HG03066 (cell line): ENCODE data around the gene ANXA3.
"Not testable (repeated sequence)": the region's sequence is repeated elsewhere in the genome, so short reads cannot be mapped to it uniquely, and the experiment has no call there.

Experiments
- ATAC-seq: cut with Tn5 transposase; IDR thresholded peaks from one replicate; pipeline ENCODE4 v1.9.1; 2021; ENCODE audit warnings: low read depth; ENCODE audit not compliant: unreplicated experiment

The ANXA3 gene

DNA sequence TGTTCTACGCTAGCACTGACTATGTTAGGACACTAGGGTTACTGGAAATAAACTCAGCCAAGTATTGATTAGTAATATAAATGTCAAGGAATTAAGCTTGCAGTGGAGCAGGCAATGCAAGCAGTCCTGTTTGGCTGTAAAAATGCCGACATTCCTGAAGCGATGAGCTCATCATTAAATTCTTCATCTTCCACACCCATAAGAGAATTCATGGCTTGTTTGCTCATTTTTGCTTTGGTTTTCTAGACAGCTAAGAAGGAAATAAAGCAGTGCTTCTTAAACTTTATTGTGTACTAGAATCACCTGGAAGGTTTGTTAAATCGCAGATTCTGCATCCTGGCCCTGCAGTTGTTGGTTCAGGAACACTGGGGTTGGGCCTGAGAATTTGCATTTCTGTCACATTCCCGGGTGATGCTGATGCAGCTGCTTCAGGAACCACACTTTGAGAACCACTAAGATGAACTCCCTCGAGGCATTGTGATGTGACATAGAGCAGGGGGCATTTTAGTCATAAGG lies 17.8 kb downstream of the ANXA3 start:
- no peak for ATAC-seq

DNA sequence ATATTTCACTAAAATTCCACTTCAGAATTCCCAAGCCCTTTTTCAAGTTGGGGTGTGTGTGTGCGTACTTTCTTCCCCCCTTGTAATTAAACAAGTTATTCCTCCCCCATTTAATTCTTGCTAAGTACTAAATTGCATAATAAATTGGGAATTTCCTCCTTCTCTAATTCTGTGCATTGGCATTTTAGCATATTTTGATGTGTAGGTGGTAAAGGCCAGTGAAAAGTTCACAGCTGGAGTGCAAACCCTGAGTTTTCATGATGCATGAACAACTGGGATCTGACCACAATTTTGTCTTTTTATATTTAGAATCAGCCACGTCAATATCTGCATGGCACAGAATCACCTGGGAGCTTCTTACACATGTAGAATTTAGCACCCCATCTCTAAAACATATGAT lies 18.5 kb downstream of the ANXA3 start:
- ATAC-seq, result no peak

DNA sequence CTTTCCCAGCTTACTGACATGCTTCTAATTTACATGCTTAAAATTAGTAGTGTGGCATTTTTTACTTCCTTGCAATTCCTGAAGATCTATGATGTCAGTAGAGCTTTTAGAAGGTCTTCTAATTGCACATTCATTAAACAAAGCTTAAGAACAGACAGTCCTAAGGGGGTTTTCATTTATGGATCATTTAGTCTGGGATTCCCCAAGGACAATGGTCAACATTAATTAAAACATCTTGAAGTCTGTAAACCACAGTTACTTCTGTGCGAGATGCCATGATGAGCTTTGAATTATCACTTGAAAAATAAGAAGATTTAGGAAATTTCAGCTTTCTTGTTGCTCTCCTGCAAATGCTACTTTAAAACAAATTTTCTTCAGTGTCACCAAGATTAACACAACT lies 20.2 kb downstream of the ANXA3 start:
- ATAC-seq, result no peak

DNA sequence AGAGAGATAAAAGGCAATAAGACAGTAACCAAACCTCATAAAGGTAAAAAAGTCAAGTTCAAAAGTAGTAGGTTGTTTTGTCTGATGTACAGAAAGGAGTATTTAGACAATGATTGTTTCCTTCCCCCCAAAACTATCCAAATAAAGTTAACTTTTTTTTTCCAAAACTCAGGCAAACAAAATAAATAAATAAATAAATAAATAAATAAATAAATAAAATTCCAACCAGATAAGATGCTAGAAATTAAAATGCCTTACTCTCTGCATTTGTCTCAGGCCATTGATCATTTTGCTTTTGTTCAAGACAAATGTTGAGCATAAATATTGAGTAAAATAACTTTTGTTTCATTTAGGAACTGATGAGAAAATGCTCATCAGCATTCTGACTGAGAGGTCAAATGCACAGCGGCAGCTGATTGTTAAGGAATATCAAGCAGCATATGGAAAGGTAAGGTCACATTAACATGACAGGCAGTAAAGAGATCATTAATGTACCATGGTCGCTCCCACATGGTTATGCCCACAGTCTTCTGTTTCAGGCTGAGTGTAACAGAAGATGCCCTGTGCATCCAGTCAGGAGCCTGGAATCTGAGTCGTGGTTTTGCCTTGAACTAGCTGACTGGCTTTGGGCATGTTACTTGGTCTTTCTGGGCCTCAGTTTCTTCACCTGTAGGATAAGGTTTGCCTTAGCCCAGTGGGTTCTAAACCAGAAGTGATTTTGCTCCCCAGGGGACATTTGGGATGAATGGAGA lies 27.3 kb downstream of the ANXA3 start:
- ATAC-seq, result no peak

DNA sequence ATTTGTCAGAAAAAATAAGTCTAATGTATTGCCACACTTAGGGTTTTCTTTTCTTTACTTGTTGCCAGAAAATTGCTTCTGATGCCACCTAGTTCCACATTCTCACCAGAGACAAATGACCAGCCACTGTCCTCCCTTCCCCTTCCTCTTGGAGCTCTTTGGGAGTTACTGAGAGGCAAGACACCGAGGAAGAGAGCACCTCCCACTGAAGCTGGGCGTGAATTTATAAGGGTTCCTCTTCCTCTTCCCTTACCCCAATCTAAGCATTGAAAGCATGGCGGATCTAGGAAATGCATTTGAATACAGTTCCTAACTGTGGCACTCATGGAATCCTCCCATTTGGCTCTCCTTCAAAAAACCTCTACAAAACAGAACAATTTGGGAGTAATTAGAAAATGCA lies 30.0 kb downstream of the ANXA3 start:
- ATAC-seq, result no peak

DNA sequence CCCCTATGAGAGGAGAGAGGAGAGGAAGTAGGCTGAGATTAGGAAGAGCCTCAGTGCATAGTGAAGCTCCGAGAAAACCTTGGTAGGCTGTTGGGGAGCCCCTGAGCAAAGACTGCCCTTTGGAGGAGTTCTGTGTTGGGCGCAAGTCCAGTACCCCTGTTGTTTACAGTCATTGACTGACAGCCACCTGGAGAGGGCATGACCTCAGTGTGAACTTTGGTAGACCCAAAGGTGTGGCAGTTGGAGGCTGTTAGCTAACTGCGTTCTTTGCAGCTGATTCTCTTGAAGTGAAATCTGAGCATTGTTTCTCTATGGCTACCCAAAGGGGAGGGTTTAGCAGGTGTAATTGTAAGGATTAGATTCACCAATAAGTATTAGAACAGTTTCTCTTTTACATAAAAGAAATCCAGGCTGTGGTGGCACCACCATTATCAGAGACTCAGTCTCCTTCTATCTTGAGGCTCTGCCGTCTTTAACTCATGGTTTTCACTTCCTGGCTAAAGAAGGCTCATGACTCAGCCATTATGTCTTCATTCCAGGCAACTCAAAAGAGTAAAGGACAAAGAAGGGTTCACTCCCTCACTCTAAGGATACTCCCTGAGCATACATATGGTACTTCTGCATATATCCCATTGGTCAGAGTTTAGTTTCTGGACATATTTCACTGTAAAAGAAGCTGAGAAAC lies 33.4 kb downstream of the ANXA3 start:
- no peak for ATAC-seq

DNA sequence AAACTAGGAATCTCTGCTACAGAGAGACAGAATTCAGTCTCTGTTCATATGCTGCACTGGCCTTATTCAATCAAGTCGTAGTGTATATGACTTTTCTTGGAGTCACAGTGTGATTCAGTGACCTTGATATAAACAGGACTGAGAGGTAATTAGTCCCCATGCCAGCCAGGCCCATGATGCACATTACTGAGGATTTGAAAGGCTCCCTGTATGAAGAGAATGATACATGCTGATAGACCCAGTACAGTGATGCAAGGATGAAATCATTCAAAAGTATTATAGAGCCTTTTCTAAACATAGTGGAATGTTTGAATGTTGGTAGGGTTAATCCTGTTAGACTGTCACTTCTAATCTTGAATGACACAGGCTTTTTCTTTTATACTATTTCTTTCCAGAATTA lies 34.1 kb downstream of the ANXA3 start:
- ATAC-seq, result no peak

DNA sequence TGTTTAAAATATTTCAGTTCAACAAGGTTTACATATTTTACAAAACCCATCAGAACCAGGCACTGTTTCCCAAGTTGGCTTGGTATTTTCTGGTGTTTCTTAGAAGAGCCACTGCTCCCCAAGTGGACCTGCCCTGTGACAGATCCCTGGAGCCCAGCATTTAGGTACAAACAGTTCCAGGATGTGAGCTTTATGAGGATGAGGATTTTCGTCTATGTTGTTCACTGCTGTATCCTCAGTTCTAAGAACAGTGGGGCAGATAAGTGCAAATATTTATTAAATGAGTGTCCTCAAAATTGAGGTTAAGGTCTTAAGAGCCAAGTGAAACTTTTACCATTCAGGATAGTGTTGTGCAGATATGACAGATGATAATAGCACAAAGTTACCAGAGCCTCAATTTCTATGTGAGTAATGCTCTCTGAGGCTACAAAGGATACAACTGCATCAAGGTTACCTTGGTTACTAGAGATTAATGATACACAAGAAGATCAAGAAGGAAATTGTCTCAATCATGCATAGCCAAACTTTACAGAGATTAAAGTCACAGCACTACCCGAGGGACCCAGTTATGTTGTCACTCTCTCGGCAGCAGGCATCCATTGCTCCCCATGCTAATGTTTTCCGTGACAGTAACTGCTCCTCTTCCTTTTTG lies 37.5 kb downstream of the ANXA3 start:
- ATAC-seq, result no peak

DNA sequence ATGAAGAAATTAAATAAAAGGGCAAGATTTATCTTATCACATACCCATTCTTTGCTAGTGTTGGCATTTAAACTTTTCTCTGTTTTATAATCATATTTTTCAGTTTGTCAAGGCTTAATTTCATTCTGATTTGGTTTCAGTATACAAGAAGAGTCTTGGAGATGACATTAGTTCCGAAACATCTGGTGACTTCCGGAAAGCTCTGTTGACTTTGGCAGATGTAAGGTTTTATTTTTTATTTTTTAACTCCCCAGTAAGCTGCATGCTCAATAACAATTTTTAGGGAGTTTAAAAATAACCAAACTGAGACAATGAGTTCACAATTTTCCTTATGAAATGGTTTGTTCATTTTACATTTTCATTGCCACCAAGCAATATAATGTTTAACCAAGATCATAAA lies 39.8 kb downstream of the ANXA3 start:
- no peak for ATAC-seq

DNA sequence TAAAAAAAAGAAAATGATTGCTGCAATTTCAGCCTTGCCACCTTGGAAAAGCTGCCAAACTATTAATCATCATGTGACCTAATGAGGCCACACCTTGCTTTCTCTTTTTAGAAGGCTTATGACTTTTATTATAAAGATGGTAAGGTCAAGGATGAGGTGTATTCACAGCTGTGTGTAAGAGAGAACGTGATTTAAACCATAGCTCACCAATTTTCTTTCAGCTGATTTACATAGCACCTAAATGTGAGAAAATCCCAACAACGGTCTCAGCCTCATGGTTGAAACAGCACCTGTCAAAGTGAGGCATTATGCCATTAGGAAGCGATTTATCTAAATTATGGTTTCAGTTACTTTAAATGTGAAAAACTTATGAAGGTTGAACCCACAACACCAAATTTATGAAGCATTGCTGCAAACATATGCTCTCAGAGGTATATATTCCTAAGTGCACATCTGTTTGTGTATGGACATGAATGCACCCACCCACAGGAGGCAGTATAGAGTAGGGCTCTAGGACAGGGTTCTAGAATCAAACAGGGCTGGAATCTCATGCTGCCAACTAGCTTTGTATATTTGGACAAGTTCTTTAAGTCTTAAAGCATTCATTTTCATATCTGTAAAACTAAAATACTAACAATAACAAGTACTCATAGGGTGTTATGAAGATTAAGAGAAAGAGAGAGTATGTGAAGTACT lies 40.7 kb downstream of the ANXA3 start:
- ATAC-seq, result no peak

DNA sequence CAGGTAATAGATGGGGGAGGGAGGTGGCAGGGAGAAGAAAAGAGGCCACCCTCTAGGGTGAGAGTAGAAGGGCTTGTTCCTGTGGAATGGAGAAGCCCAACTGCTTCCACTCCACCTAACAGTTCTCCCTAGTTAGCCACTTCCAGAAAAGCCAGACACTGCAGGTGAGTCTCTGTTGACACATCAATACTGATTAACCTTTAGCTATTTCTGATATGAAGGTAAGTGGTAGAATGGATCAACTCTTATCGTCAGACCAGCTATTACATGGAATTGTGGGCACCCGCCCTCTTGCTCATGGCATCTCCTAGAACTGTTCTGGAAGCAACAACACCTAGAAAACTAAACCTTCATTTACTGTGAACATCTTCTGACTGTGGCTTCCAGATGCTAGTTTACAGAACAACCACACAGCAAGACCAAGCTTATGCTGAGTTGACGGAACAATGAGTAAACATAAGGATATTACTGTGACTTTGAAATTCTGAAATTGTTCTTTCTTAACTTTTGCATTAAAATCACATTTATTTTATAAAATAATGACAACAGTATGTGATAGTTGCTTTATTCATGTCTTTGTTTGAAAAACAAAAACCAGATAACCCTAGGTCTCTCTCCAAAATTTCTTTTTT lies 44.7 kb downstream of the ANXA3 start:
- ATAC-seq, result no peak

DNA sequence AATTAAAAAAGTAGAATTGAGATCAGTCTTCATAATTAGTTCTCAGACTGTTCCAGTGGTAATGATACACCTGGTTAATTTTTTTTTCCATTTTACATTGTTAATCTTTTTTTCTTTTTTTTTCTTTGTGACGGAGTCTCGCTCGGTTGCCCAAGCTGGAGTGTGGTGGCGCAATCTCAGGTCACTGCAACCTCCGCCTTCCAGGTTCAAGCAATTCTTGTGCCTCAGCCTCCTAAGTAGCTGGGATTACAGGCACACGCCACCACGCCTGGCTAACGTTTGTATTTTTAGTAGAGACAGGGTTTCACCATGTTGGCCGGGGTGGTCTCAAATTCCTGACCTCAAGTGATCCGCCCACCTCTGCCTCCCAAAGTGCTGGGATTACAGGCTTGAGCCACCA lies 46.9 kb downstream of the ANXA3 start:
- ATAC-seq, result not testable (repeated sequence)

DNA sequence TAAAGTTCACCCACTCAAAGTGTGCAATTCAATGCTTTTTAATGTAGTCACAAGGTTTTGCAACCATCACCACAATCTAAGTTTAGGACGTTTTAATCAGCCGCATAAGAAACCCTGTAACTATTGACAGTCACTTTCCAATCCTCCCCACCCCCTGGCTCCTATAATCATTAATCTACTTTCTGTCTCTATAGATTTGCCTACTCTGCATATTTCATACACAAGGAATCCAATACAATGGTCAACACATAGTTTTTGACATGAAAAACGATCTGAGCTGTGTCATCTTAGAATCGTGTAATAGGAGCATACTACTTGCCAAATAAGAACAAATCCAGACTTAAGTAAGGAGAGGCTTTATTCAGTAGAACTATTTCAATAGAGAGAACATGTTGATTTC lies 47.6 kb downstream of the ANXA3 start:
- no peak for ATAC-seq

DNA sequence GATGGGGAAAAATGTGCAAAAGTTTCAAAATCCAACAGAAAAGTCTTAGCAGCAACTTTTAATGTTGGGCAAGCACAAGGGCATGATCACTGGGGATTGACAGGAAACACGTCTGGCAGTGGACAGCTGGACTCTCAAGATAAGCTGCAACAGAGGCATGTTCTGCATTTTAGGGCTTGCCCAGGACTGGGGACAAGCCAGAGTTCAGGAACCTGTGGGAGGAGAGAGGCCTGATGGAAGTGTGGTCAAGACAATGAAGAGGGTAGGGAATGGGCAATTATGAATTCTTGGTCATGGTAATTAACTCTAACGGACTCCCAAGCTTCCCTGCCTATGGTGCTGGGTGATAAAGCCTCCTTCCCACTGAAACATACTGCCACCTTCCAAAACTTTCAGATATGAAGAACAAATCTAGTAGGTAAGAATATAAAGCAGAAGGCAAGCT lies 48.4 kb downstream of the ANXA3 start:
- no peak for ATAC-seq

DNA sequence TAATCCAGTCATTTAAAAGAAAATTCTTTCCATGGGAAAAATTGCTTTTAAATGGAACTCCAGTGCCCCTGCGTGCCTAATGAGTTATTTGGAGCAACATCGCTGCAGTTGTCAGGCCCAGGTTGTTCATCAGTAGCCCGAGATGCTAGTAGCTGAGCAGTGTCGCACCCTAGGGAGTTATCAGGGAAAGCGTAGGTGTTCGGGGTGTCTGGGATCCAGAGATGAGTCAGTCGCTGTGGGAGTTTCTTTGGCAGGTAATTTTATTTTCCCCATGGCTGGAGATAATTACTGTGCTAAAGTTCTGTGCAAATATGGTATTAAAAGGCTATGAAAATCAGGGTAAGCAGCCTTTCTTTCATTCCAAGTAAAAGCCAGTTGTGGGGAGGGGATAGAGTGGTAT lies 49.4 kb downstream of the ANXA3 start:
- ATAC-seq, result no peak

DNA sequence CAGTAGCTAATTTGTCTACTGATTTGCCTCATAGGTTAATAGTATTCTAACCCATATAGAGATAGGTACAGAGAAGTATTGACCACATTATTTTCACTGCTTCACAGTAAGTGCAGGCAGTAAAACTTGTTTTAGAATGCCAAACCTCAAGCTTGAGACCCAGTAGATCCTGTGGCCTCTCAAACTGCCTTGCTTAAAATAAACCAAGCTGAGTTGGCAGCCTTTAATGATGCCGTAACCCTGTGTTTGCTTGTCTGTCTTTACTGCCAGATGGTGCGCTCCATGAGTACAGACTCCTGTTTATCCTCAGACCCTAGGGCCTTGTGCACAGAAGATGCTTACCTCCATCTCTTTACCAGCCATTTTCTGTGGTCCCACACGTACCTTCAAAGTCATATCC lies 50.8 kb downstream of the ANXA3 start:
- ATAC-seq, result no peak

DNA sequence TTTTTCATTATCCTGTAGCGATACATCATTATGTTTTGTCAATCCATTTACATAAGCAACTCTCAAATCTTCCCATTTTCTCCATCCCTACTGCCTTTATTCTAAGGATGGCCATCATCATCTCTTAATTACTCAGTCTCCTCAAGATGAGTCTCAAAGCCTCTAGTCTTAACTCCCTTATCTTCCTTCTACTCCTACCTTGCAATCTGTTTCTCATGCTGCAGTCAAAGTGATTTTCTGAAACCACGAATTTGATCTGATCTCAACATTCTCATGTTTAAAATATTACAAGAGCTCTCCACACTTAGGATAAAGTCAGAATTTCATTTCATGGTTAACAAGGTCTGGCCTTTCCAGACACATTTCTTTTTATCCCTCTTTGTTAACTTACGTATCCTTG lies 51.8 kb downstream of the ANXA3 start:
- ATAC-seq, result no peak

DNA sequence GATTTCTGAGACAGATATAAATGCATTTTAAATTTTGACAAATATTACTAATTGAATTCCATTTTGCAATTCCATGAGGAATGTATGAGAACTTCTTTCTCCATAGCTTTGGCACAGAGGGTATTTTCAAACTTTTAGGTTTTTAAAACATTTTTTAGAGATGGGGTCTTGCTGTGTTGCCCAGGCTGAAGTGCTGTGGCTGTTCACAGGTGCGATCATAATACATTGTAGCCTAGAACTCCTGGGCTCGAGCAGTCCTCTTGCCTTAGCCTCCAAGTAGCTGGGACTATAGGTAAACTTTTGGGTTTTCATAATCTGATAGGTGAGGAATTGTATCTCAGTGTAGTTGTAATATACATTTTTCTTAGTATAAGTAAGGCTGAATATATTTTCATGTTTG lies 53.4 kb downstream of the ANXA3 start:
- ATAC-seq, result no peak

DNA sequence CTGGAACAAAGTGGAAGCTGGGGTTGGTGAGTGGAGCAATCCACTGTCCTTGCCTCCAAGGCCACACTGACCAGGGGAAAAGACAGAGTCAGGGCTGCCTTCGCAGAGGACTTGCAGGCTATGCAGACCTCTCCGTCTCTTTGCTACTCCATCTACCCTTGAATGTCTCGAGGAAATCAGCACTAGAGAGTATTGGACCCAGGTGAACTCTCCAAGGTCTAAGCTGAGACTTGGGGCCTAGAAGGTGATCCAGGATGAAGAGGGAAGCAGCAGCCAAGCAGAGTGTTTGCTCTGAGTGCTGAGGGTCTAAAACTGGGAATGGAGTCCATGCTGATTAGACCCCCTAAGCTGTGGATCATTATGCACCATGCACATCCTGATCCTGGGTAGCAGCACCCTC lies 54.5 kb downstream of the ANXA3 start:
- no peak for ATAC-seq

DNA sequence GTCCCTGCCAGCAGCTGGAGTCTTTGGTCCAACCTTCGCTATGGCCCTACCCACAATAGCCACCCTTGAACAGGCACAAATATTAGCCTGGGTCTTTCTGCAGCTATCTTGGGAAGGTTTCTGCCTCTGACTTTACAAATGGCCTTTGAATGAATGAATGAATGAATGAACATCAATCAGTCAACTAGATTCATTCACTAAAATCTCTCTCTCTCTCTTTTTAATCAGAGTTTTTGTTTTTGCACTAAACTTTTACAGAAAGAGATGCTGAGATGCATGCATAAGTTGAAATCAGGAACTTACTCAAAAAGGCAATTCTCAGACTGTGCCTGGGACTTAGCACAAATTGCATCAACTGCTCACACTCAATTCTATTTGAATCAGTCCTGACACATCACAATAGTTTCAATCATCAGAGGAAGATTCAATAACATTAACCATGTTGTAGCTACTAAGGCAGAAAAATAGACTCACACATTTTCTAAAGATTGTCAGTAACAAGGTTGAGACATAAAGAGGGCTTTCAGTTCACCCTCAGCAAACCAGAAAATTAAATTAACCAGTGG lies 55.0 kb downstream of the ANXA3 start:
- ATAC-seq, result no peak
